ENCODE data around the gene ACOT13.
"Not testable (repeated sequence)": the region's sequence is repeated elsewhere in the genome, so short reads cannot be mapped to it uniquely, and the experiment has no call there.

Gene ACOT13

DNA sequence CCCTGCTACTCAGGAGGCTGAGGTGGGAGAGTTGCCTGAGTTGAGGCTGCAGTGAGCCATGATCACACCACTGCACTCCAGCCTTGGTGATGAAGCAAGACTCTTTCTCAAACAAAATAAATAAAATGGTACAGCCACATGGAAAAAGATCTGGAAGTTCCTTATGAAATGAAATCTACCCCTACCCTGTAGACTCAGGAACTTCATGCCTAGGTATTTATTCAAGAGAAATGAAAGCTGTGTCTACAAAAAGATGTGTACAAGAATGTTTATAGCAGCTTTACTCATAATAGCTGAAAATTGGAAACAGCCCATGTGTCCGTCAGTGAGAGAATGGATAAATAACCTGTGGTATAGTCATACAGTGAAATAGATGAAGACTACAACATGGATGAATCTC, 67.3 kb downstream of the ACOT13 start:
- TF ChIP-seq, protein P1, sequence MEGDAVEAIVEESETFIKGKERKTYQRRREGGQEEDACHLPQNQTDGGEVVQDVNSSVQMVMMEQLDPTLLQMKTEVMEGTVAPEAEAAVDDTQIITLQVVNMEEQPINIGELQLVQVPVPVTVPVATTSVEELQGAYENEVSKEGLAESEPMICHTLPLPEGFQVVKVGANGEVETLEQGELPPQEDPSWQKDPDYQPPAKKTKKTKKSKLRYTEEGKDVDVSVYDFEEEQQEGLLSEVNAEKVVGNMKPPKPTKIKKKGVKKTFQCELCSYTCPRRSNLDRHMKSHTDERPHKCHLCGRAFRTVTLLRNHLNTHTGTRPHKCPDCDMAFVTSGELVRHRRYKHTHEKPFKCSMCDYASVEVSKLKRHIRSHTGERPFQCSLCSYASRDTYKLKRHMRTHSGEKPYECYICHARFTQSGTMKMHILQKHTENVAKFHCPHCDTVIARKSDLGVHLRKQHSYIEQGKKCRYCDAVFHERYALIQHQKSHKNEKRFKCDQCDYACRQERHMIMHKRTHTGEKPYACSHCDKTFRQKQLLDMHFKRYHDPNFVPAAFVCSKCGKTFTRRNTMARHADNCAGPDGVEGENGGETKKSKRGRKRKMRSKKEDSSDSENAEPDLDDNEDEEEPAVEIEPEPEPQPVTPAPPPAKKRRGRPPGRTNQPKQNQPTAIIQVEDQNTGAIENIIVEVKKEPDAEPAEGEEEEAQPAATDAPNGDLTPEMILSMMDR (IDR thresholded peaks at IDR 0.05; ENCODE audit: low read depth, low read length, missing control alignments): no peak
- no peak for DNase-seq (ENCODE audit: low read depth)

DNA sequence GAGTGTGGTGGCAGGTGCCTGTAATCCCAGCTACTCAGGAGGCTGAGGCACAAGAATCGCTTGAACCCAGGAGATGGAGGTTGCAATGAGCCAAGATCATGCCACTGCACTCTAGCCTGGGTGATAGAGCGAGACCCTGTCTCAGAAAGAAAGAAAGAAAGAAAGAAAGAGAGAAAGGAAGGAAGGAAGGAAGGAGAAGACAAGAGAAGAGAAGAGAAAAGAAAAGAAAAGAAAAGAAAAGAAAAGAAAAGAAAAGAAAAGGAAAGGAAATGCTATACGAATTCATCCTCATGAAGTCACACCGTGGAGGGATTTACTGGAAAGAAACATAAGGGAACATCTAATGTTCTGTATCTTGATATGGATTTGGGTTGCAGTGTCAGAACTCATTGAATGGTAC, 67.8 kb downstream of the ACOT13 start:
- DNase-seq (ENCODE audit: low read depth); H3K4me3 ChIP-seq (ENCODE audit: low read depth, low read length): not testable (repeated sequence)

More for the DNA sequence above, 67.3 kb downstream of the ACOT13 start:
- H3K4me3 ChIP-seq (ENCODE audit: low read depth, low read length): no peak overlapping the region

DNA sequence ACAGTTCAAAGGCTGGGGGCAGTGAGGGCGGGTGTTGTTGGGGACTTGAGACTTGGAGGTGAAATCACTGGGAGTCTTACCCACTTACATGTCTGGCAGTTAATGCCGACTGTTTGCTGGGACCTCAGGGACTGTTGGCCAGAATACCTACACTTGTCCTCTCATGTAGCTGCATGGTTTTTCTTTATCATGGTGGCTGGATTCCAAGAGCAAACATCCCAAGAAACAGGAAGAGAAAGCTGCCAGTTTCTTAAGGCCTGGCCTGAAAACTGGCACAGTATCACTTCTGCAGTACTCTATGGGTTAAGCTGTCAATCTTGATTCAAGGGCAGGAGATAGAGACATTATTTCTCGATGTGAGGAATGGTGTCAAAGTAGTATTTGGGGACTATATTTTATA, 71.9 kb downstream of the ACOT13 start:
- DNase-seq (ENCODE audit: low read depth): no peak
- TF ChIP-seq, protein P1 (IDR thresholded peaks at IDR 0.05; ENCODE audit: low read depth, low read length, missing control alignments): no peak
- no peak overlapping the region for H3K4me3 ChIP-seq (ENCODE audit: low read depth, low read length)

DNA sequence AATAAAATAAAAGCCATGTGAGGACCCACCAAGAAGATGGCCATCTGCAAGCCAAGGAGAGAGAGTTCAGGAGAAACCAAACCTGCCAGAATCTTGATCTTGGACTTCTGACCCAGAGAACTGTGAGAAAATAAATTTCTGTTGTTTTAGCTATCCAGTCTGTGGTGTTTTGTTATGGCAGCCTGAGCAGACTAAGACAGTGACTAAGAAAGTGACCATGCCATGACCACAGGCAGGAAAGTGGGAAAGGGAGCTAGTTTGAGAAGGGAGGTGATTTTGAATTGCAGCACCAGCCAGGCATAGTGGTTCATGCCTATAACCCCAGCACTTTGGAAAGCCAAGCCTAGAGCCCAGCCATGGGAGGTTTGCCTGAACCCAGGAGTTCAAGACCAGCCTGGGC, 74.0 kb downstream of the ACOT13 start:
- TF ChIP-seq, protein P1 (IDR thresholded peaks at IDR 0.05; ENCODE audit: low read depth, low read length, missing control alignments): no peak
- H3K4me3 ChIP-seq (ENCODE audit: low read depth, low read length): no peak overlapping the region
- DNase-seq (ENCODE audit: low read depth): no peak

DNA sequence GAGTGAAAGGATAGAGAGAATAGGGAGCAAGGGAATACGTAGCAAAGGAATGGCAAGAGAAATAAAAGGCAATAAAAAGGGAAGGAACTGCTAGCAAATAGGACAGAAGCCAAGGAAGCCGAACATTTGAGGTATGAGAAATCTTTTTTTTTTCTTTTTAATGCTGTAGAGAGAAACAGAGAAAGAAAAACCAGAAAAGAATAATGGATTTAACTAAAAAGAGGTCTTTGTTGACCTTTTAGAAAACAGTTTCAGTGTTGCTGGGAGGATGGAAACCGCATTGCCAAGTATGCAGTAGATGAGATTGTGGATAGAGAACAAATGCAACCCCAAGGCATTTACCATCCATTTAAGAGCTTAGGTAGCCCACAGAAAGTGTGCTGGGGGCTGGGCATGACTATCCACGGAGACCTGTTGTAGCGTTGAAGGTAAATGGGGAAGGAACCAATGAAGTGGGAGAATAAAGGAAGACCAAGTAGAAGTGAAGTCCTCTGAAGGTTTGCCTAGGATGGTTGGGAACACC, 75.4 kb downstream of the ACOT13 start:
- DNase-seq (ENCODE audit: low read depth): no peak
- H3K4me3 ChIP-seq (ENCODE audit: low read depth, low read length): no peak overlapping the region
- TF ChIP-seq, protein P1 (IDR thresholded peaks at IDR 0.05; ENCODE audit: low read depth, low read length, missing control alignments): no peak

DNA sequence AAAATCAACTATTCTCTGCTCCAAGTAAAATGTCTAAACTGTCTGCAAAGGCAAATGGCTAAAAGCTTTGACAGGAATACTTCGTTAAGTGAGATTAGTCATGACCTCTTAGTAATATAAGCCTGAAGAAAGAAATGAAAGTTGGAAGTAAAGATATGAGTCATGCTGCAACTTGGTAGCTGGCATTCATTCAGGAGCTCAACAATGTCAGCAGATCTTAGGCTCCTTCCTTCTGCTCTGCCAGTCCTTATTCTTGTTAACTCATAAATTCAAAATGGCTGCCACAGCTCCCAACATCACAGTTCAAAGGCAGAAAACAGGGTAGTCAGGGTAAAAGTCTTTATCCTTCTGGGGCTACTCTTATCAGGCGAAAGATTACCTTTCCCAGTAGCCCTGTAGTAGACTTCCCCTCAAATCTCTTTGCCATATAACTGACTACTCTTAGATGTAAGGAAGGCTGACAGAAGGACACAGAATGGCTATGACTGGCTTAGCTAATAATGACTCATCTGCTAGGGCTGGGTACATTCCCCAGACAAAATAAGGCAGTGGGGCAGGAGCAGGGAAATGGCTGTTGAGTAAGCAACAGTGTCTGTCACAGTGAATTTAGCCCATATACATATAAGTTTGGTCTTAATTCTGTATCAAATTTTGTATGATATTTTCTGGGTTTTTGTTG, 76.5 kb downstream of the ACOT13 start:
- peak; percentile 65 for DNase-seq (ENCODE audit: low read depth)
- H3K4me3 ChIP-seq (ENCODE audit: low read depth, low read length): no peak overlapping the region; the same call in 1 of the 2 replicates
- TF ChIP-seq, protein P1 (IDR thresholded peaks at IDR 0.05; ENCODE audit: low read depth, low read length, missing control alignments): no peak

DNA sequence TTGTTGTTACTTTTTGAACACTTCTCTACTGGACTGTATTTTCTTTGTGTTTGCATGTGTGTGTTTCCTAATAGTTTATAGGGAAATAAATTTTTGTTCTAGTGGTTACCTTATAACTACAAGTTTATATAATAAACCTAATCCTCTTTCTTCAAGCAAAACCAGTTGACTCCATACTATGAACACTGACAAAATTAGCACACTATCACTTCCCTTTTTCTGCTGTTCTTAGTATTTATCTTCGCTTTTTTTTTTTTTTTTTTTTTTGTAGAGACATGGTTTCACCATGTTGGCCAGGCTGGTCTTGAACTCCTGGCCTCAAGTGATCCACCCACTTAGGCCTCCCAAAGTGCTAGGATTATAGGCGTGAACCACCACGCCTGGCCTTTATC, 77.1 kb downstream of the ACOT13 start:
- TF ChIP-seq, protein P1 (IDR thresholded peaks at IDR 0.05; ENCODE audit: low read depth, low read length, missing control alignments): no peak
- DNase-seq (ENCODE audit: low read depth): no peak
- H3K4me3 ChIP-seq (ENCODE audit: low read depth, low read length): no peak overlapping the region

Measured in GM12864 (cell line).